Activated naive CD8-positive, alpha-beta T cell treated with anti-CD3 and anti-CD28 coated beads, Interleukin-2, amount 50 U/mL, for 16 hours (primary cell): Measurements from ENCODE around the gene RANBP3.
"Not testable (repeated sequence)": the region's sequence is repeated elsewhere in the genome, so short reads cannot be mapped to it uniquely, and the experiment has no call there.

ENCODE experiments used
- DNase-seq: peaks from one replicate; pipeline ENCODE4 v3.0.0-alpha.2; 2020; ENCODE audit warnings: low read depth, low spot score

The RANBP3 gene

DNA sequence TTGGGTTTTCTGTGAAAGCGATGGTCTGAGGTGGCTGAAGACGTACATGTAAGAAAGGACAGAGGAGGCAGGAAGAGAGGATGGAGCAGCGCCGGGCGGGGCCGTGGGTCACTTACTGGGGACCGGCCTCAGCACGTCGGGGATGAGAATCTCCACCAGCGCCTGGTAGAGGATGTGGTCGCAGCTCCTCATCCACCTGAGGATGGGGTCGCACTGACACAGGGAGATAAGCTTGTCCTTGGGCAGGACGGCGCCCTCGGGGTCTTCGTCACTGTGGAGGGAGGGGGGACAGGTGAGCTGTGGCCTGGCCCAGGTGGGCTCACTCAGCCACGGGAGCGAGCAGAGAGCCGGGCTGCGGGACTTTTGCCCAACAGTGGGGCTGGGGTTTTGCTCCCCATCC is 29.0 kb upstream of the RANBP3 start:
- DNase-seq = no peak

DNA sequence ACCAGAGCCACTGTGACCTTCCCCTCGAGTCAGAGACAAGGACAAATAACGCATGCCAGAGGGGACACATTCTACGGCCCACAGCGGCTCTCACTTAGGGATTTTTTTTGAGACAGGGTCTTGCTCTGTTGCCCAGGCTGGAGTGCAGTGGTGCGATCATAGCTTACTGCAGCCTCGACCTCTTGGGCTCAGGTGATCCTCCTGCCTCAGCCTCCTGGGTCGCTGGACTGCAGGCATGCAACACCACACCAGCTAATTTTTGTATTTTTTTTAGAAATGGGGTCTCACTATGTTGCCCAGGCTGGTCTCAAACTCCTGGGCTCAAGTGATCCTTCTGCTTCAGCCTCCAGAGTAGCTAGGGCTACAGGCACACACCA is 28.1 kb upstream of the RANBP3 start:
- not testable (repeated sequence) for DNase-seq

DNA sequence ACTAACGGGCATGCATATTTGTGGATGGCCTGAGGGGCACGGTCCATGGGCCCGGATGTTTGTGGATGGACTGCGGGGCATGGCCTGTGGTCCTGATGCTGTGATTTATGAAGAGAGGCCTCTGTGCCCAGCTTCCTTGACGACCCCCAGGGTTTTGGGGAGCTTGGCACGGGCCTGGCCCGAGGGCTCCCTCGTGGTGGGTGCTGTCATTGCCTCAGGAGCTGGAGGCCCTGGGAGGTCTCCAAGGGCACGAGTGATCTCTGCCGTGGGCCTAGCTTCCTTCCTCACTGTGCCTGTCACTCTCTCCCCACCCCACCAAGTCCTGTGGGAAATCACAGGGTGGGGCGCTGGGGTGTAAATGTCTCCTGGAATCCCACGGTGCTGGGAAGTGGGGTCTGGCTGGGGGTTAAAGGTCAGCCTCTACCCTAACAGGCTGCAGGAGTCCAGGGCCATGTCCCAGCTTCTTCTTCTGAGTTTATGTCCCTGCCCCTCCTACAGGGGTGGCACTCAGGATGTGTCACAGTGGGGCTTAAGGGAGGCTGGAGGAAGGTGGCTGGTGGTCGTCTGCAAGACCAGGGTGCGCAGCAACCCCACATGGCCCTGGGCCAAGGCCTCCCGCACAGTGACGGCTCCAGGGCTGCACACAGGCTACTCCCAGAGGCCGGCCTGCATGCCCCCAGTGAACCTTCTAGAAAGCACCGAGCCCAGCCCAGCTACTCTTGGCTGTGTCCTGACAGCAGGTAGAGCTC is 27.6 kb upstream of the RANBP3 start:
- no peak for DNase-seq

DNA sequence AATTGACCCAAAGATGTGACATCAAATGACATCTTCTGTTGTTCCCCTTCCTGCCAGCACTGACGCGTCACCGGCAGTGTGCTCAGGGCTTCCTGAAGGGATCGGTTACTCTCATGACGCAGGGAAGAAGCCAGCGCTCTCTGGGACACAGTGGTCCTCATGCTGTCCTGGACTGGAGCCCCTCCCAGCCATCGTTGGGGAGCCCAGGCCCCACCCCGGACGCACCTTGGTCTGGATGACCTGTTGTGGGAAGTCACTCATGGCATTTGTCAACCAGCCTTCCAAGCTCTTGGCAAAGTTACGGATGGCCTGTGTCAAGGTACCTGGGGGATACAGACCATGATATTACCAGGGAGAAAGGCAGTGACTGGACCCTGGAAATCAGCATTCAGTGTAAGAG is 26.0 kb upstream of the RANBP3 start:
- no peak for DNase-seq

DNA sequence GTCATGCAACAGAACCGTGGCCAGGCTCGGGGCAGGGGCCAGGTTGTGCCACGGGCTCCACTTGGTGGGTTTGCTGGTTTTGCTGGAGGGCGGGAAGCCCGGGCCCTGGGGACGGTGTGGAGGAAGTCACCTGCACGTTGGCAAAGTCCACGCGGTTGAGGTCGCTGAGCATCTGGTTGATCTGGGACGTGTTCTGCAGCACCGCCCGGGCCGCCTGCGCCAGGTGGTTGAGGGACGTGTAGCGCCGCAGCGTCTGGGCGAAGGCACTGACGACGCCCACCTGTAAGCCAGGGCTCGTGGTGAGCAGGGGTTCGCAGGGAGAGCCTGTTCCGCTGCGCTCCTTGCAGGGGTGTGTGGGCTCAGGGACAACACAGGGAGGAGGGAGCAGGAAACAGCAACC is 24.7 kb upstream of the RANBP3 start:
- DNase-seq = no peak

DNA sequence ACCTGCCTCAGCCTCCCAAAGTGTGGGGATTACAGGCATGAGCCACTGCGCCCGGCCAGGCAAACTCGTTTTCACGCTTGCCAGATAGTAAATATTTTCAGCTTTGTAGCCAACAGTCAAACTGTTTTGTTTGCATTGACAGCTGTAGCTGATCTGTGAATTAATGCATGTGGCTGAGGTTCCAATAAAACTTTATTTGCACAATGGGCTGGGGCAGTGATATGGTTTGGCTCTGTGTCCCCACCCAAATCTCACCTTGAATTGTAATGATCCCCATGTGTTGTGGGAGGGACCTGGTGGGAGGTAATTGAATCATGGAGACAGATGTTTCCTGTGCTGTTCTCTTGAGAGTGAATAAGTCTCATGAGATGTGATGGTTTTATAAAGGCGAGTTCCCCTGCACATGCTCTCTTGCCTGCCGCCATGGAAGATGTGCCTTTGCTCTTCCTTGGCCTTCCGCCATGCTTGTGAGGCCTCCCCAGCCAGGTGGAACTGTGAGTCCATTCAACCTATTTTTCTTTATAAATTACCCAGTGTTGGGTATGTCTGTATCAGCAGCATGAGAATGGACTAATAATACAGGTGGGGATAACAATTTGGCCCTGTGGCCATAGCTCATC is 22.4 kb upstream of the RANBP3 start:
- DNase-seq = no peak

DNA sequence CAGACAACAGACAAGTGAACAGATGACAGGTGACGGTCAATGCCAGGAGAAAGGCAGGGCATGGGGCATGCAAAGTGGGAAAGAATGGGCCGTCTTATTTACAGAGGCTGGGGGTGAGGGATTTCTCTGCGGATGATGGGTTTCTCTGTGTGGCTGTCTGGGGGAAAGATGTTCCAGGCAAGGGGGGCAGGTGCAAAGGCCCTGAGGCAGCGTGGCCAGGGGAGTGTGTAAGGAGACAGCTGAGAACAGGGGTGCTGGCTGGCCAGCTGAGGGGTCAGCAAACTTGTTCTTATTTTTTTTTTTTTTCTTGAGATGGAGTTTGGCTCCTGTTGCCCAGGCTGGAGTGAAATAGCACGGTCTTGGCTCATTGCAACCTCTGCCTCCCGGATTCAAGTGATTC is 21.8 kb upstream of the RANBP3 start:
- no peak for DNase-seq

DNA sequence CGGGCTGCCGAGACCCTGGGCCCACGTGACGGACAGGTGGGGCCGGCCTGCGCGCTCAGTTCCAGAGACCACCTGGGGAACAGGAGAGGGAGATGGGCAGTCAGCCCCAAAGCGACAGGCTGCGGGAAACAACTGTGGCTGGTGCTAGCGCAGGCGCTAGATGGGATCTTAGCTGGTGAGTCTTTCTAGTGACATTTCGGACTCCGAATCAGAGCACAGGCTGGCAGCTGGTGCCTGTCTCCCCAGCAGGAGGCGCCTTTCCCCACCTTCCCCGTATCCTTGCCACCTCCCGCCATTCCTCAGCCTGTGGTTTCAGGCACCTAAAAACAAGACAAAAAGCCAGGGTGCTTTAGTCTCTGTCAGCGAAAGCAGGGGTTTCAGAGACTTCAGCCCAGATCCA is 19.4 kb upstream of the RANBP3 start:
- DNase-seq = no peak

DNA sequence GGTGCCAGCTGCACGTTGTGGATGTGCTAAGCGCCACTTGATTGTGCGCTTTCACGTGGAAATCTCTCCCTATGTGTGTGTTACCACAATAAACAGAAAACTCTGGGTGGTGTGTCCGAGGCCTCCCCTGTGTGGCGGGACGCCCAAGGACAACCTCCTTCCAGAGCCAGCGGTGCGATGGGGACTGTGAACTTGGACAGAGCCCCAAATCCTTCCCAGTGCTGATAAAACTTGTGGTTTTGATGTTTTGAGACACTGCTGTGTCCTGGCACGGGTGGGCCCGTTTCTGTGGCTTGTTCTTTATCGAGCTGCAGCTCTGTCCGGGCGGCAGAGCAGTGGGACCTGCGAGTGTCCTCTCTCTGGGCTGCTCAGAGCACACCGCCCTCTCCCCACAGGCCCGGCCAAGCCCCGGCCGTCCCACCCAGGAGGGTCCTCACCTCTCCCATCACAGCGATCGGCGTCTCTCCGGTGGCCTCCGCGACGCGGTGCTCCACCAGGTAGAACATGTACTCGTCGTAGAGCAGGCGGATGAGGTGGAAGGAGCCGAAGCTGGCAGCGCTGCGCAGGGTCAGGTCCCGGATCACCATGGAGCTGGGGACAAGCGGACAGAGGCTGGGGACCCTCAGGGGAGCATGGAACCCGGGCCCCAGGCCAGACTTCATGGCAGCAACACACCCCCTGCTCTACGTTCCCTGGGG is 18.8 kb upstream of the RANBP3 start:
- no peak for DNase-seq

DNA sequence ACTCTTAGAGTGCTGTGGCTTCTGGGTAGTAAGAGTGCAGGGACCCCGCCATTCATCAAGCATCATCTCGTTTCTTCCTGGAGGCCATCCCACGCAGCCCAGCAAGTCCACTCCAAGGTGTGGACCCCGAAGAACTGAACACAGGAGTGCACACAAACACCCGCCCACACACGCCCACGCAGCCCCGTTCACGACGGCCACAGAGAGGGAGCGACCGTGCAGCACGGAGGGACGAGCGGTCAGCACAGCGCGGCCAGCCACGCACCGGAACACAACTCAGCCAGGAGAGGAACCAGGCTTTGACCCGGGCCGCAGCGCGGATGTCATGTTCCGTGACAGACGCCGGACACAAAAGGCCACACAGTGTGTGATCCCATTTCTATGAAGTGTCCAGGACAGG is 18.2 kb upstream of the RANBP3 start:
- no peak for DNase-seq

DNA sequence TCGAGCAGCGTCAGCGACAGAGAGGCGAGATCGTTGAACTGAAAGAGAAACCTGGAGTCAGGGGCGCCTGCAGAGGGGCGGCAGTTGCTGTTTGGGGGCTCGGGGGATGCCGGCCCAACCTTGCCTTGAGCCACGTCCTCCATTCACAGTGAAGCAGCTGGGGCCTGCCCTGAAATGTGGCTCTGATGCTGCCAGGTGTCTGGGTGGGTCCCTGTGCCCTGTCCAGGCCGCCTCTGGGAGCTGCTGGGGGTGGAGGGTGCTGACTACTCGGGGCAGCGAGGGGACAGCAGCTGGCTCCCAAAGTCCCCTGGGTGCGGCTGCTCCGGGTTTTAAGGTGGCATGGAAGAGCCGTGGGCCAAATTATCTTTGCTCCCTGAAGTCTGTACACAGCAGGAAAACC is 17.7 kb upstream of the RANBP3 start:
- no peak for DNase-seq

DNA sequence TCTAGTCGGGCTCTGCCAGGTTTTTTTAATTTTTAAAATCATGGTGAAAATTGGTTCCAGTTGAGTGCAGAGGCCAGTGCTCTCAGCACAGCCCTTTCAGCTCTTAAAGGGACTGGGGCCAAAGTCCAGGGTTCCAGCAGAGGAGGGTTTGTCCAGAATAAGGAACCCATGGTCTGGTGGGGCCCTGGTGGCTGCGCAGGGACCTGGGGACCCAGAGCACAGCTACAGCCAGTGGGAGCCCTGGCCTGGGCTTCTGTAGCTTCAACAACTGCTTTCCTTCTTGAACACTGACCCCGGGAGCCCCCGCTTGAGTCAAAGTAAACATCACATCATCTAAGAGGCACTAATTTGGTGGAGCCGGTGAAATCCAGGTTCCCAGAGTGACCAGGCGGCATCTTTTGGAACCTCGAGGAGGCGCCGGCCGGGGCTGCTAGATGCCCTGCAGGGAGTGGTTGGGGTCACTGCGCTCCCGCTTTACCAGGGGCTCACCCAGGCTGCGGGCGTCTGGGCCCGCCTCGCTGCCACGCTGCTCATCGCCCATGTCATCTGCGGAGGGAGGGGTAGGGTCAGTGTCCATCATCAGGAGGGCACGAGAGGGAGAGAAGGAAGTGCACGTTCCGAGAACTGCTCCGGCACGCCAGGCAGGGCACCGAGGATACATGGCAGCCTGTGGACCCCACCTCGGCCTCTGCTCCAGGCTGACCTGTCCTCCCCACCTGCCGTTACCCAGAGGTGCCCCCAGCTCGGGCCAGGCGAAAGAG is 16.6 kb upstream of the RANBP3 start:
- no peak for DNase-seq

DNA sequence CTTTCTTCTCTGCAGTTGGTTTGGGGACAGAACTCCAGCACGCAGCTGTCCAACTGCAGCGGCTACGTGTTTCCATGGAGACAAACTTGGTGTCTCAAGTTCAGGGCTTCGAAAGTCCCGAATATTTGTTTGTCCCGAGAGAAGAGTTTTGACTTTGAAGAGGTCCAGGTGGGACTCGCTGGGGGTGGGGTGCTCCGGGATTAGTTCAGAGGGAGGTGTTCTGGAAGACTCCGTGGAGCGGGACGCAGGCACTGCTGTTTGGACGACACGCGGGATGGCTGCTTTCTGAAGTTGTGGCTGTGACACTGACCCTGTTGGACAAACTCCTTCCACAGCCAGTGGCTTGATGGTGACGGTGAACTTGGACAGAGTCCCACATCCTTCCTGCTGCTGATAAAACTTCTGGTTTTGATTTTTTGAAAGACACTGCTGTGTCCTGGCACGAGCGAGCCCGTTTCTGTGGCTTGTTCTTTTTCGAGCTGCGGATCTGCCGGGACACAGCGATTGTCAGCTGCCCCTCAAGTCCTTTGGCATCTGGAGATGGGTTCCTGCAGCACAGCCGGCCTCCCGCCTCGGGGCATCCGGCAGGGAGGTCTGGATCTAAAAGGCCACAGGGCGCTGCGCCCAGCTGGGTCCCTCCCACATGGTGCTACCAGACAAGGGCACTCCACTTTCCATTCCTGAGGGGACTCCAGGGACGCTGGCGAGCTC is 15.9 kb upstream of the RANBP3 start:
- no peak for DNase-seq

DNA sequence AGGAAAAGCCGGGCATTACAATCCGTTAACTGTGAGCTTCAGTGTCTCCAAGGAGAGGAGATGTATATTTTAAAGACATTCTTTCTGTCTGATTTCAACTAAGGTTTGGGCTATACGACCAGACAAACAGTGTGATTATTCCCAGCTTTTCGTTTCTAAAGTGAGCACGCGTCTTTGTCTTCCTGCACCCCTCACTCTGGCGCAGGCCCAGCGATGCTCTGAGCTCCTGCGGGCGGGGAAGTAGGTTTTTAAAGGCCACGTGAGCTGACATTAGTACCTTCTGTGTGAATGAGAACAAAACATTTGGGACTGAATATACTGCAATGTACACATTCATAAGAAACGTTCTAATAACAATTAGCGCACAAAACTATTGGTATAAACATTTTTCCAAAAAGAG is 15.3 kb upstream of the RANBP3 start:
- no peak for DNase-seq

DNA sequence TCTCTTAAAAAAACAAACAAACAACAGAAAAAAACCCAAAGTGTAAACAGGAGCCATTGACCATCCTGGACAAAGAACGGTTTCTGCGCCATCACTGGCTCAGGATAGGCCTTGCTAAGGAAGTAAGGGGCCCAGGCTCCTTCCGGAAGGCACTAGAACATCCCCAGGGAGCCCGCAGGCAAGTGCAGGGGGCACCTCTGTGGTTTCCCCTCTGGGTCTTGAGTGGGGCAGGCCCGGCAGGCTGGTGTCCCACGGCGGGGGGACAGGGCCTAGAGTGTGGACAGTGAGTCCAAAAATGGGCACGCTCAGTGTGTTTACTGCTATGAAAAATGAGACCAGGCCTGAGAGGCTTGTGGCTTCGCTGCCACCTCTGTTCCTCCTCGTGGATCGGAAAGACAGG is 14.8 kb upstream of the RANBP3 start:
- DNase-seq = no peak

DNA sequence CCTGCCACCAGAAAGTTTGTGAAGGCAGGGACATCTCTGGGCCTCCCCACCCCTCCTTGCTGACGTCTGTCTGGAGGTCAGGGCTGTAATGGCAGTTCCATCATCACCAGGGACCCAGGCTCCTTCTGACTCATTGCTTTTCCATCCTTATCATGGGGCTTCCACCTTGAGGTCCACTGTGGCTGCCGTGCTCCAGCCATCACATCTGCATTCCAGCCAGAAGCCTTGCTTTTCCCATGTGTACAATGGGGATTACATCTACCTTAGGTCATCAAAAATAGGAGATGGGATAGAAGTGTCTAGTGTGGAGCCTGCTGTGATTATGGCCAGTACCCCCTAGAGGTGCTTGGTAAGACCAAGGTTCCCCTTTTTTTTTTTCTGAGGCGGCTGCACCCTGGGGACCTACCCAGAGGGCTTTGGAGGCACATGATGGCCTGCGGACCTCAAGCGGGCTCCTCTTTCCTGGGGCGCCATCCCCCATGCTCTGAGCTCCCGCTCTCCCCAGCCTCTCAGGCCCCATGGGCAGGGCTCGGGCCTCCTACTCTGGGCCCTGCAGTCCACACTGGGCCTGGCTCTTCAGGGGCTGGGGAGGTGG is 13.4 kb upstream of the RANBP3 start:
- no peak for DNase-seq

DNA sequence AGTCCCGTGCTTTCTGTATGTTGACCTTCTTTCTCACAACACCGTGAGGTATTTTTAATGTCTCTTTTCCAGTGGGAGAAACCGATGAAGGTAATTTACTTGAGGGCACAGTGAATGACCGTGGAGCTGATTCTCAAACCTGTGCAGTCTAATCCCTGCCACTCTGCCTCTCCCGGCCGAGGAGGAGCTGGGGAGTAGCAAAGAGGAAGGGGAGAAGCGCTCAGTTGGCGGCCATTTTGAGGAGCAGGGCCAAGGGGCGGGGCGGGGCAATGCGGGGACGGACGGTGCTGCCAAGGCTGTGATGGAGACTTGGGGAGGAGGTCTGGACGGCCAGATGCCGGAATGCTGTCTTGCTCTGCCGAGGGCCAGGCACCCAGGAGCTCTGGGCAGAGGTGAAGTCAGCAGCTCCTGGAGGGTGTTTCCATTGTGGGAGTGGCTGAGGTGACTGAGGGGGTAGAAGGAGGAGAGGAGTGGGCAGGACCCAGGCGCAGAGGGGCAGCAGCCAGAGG is 12.4 kb upstream of the RANBP3 start:
- no peak for DNase-seq

DNA sequence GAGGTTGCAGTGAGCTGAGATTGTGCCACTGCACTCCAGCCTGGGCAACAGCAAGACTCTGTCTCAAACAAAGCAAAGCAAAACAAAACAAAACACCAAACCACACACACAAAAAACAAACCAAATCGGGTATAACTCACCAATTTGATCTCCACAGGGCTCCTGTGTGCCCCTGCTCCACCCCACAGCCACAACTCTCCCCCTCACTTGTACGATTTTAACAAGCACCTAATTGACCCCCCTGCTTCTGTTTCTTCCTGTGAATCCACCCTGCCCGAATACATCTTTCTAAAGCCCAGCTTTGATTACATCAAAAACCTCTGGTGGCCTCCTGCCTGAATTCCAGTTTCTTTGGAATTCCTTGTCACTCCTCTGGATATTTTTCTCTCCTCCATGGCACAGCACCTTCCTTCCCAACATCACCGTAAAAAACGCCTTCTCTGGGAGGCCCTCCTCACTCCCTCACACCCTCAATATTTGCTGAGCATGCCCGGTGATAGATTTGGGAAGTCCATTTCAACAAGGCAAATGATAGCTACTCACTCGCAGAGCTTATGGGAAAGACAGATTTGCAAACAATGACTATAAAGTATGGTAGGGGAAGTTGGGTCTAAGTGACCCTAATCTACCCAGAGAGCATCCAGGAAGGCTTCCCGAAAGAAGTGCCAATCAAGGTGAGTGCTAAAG is 11.6 kb upstream of the RANBP3 start:
- DNase-seq = no peak

DNA sequence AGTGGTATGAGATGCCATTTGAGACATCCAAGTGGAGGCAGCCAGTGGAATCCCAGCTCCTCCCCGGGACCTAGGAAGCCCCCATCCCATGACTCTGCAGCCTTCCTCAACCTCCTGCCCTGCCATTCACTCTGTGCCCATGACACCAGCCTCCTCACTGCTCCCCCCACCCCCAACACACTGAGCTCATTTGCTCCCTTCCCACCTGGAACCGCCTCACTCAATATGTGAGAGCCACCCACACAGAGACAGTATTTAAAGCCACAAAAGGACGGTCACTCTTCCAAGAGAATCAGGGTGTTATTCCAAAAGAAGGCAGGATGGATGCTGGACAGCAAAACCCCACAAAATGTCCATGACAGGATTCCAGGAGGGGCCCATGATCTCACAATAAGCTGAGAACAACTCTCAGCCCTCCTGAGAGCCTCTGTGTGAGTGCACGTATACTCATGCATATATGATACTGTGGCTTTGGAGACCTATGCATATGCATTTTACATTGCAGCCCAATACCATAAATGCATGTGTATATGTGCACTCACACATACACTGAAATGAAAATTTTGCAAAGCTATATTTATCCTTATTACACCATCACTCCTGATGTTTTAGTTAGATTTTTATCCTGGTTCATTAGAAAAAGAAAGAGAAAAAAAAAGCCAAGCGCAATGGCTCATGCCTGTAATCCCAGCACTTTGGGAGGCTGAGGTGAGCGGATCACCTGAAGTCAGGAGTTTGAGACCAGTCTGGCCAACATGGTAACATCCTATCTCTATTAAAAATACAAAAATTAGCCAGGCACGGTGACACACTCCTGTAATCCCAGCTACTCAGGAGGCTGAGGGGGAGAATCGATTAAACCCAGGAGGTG is 10.8 kb upstream of the RANBP3 start:
- DNase-seq = no peak
